BE2C (cell line): ENCODE results near the gene SCARF2.

Experiments
- DNase-seq: peaks from one replicate; pipeline ENCODE4 v3.0.0-alpha.2; 2020
- H3K27me3 ChIP-seq: fragments of 250-450 bp; sonication (Bioruptor Pico); 2 replicates; pipeline ENCODE4 v1.5.1; 2020; ENCODE audit warnings: mild to moderate bottlenecking
- H3K36me3 ChIP-seq: fragments of 250-450 bp; sonication (Bioruptor Pico); 2 replicates; pipeline ENCODE4 v1.5.1; 2020; ENCODE audit warnings: mild to moderate bottlenecking
- H3K4me1 ChIP-seq: fragments of 250-450 bp; sonication (Bioruptor Pico); 2 replicates; pipeline ENCODE4 v1.5.1; 2020
- H3K4me3 ChIP-seq: 2 replicates; pipeline ENCODE4 v1.5.1; 2011; ENCODE audit warnings: low read depth, low read length
- H3K9me3 ChIP-seq: fragments of 250-450 bp; sonication (Bioruptor Pico); 2 replicates; pipeline ENCODE4 v1.5.1; 2020
- TF ChIP-seq, protein P1 (sequence below): IDR thresholded peaks from 2 replicates; pipeline ENCODE4 v1.5.1; 2012; ENCODE audit warnings: mild to moderate bottlenecking, low read depth, low read length

SCARF2 gene

DNA sequence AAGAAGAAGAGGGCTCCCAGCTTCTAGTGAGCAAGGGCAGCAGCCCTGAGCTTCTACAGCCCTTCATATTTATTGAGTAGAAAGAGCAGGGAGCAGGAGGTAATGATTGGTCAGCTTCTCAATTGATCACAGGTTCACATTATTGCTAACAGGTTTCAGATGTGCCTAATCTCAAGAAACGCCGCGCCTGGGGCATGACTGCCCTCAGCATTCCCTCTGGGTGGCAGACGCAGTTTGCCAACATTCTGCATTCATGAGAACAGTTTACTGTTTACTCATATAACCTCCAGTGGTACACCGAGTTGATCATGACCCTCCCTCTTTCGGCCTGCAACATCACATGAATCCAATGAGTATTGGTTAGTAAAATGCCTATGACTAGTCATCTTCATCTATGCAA lies 48.3 kb downstream of the SCARF2 start:
- TF ChIP-seq, protein P1, sequence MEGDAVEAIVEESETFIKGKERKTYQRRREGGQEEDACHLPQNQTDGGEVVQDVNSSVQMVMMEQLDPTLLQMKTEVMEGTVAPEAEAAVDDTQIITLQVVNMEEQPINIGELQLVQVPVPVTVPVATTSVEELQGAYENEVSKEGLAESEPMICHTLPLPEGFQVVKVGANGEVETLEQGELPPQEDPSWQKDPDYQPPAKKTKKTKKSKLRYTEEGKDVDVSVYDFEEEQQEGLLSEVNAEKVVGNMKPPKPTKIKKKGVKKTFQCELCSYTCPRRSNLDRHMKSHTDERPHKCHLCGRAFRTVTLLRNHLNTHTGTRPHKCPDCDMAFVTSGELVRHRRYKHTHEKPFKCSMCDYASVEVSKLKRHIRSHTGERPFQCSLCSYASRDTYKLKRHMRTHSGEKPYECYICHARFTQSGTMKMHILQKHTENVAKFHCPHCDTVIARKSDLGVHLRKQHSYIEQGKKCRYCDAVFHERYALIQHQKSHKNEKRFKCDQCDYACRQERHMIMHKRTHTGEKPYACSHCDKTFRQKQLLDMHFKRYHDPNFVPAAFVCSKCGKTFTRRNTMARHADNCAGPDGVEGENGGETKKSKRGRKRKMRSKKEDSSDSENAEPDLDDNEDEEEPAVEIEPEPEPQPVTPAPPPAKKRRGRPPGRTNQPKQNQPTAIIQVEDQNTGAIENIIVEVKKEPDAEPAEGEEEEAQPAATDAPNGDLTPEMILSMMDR: no peak
- H3K4me3 ChIP-seq: no peak overlapping the region
- no peaks in the 10 kb centered on the region for H3K9me3 ChIP-seq
- no peaks in the 10 kb centered on the region for H3K36me3 ChIP-seq
- no peak for DNase-seq
- no peaks in the 10 kb centered on the region; the same call in 1 of the 2 replicates for H3K27me3 ChIP-seq
- no peaks in the 10 kb centered on the region for H3K4me1 ChIP-seq

DNA sequence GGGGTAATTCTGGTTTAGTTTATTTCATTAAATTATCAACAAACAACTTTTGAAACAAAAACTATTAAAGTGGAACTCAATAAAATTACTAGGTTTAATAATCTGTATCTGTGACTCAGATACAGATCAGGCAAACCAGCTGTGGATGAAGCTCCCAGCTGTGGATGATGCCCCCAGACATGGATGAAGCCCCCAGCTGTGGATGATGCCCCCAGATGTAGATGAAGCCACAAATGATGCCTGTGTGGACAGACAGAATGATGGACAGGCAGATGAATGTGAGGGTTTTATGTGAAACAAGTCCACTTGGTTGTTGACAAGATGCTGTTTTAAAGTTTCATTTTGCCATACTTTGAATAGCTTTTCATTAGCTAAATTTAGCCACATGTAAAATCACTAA lies 49.4 kb downstream of the SCARF2 start:
- Histone ChIP-seq H3K9me3 (no peaks in the 10 kb centered on the region), H3K27me3 (no peaks in the 10 kb centered on the region; the same call in 1 of the 2 replicates), H3K36me3 (no peaks in the 10 kb centered on the region), H3K4me1 (no peaks in the 10 kb centered on the region), H3K4me3 (no peak overlapping the region)
- DNase-seq: no peak
- TF ChIP-seq, protein P1: no peak

DNA sequence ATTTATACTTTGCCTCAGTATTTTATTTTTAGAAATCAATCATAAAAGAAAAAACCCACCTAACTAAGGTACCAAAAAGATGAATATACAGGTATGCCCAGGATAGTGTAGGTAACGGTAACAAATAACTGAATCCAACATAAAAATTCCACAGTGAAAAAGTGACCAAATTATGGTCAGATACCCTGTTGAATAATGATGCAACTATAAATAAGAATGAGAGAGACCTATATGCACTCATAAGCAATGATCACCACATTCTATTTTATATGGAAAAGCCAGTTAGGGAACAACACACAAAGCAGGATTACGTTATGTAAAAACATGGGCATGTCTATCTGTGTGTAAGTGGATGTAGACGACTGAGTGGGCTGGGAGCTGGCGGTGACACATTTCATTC lies 50.7 kb downstream of the SCARF2 start:
- DNase-seq: no peak
- H3K4me1 ChIP-seq: no peaks in the 10 kb centered on the region
- no peaks in the 10 kb centered on the region for H3K9me3 ChIP-seq
- H3K4me3 ChIP-seq: no peak overlapping the region
- H3K36me3 ChIP-seq: no peaks in the 10 kb centered on the region
- H3K27me3 ChIP-seq: no peaks in the 10 kb centered on the region; the same call in 1 of the 2 replicates
- TF ChIP-seq, protein P1: no peak

DNA sequence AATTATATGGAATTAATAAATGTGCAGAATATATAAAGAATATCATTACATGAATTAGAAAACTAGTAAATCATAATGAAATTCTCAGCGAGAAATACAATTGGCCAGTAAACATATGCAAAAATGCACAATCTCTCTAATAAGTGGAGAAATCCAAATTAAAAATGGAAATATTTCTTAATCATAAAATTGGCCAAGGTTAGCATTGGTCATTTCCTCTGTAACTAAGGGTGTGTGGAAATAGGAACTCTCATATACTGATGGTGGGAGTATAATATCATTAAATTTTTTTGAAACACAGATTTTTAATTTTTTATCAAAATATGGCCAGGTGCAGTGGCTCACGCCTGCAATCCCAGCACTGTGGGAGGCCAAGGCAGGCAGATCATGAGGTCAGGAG lies 51.3 kb downstream of the SCARF2 start:
- Histone ChIP-seq H3K36me3 (no peaks in the 10 kb centered on the region), H3K4me1 (no peaks in the 10 kb centered on the region), H3K4me3 (no peak overlapping the region), H3K27me3 (no peaks in the 10 kb centered on the region; the same call in 1 of the 2 replicates), H3K9me3 (no peaks in the 10 kb centered on the region)
- DNase-seq: no peak
- TF ChIP-seq, protein P1: no peak

DNA sequence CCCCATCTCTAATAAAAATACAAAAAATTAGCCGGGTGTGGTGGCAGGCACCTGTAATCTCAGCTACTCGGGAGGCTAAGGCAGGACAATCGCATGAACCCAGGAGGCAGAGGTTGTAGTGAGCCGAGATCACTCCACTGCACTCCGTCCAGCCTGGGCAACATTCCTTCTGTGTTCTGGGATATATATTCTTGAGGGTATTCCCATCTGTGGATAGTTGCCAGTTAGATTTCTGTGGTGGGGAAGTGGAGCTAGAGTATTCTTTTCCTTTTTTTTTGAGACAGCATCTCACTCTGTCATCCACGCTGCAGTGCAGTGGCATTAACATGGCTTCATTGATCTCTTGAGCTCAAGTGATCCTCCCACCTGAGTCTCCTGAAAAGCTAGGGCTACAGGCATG lies 52.8 kb downstream of the SCARF2 start:
- TF ChIP-seq, protein P1: no peak

DNA sequence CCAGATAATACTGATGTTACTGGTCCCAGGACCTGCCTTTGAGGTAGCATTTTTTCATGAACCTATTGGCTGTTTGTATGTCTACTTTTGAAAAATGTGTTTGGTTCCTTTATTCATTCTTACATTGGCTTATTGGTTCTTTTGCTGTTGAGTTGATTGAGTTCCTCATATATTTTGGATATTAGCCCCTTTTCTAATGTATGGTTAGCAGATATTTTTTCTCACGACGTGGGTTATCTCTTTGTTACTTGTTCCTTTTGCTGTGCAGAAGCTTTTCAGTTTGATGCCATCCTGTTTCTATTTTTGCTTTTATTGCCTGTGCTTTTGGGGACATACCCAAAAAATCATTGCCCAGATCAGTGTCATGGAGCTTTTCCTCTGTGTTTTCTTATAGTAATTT lies 53.5 kb downstream of the SCARF2 start:
- Histone ChIP-seq H3K27me3 (no peaks in the 10 kb centered on the region; the same call in 1 of the 2 replicates), H3K4me1 (no peaks in the 10 kb centered on the region), H3K36me3 (no peaks in the 10 kb centered on the region), H3K4me3 (no peak overlapping the region), H3K9me3 (no peaks in the 10 kb centered on the region)
- TF ChIP-seq, protein P1: no peak
- no peak for DNase-seq

More for the DNA sequence above, 52.8 kb downstream of the SCARF2 start:
- H3K36me3 ChIP-seq: no peaks in the 10 kb centered on the region
- H3K9me3 ChIP-seq: no peaks in the 10 kb centered on the region
- DNase-seq: no peak
- no peak overlapping the region for H3K4me3 ChIP-seq
- H3K4me1 ChIP-seq: no peaks in the 10 kb centered on the region
- H3K27me3 ChIP-seq: no peaks in the 10 kb centered on the region; the same call in 1 of the 2 replicates
